ENCODE measurements around the gene PFN4. TPM values are rescaled to one million over a fixed set of nuclear protein-coding genes. Genes with fewer than 3 reads are reported as not detected.
"Not testable (repeated sequence)": the region's sequence is repeated elsewhere in the genome, so short reads cannot be mapped to it uniquely, and the experiment has no call there.

PFN4 gene
- total RNA-seq, 1 donor from 2014 or later: 1.4 TPM

DNA sequence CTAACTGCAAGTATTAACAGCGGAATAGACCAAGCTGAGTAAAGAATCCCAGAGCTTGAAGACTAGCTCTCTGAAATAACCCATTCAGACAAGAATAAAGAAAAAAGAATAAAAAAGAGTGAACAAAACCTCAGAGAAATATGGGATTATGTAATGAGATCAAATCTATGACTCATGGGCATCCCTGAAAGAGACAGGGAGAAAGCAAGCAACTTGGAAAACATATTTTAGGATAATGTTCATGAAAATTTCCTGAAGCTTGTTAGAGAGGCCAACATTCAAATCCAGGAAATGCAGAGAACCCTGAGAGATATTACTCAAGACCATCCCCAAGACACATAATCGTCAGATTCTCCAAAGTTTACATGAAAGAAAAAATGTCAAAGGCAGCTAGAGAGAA lies 17.3 kb downstream of the PFN4 start:
- no peak for DNase-seq (ENCODE audit: low spot score)
- H3K36me3 Mint-ChIP-seq (ENCODE audit: low read depth): peaks cover 10% of the 10 kb centered on the region

GRCh38 chr2:24104906-24105305 lies 18.2 kb downstream of the PFN4 start:
- Mint-ChIP-seq H3K4me1 (ENCODE audit: low read depth) (no peaks in the 10 kb centered on the region), H3K36me3 (ENCODE audit: low read depth) (peaks cover 12% of the 10 kb centered on the region), H3K27me3 (ENCODE audit: low read depth) (no peaks in the 10 kb centered on the region), H3K27ac (ENCODE audit: unreplicated experiment) (no peak overlapping the region), H3K4me3 (ENCODE audit: unreplicated experiment) (no peak overlapping the region), H3K9me3 (ENCODE audit: low read depth) (peaks cover 35% of the 10 kb centered on the region)
- no peak for DNase-seq (ENCODE audit: low spot score)
- no peak for TF ChIP-seq CTCF (IDR thresholded peaks at IDR 0.05)

More for the DNA sequence above, 17.3 kb downstream of the PFN4 start:
- Mint-ChIP-seq H3K4me1 (ENCODE audit: low read depth) (peaks cover 5% of the 10 kb centered on the region), H3K4me3 (ENCODE audit: unreplicated experiment) (no peak overlapping the region), H3K27ac (ENCODE audit: unreplicated experiment) (no peak overlapping the region), H3K27me3 (ENCODE audit: low read depth) (no peaks in the 10 kb centered on the region), H3K9me3 (ENCODE audit: low read depth) (peaks cover 32% of the 10 kb centered on the region)
- no peak for TF ChIP-seq CTCF (IDR thresholded peaks at IDR 0.05)

GRCh38 chr2:24104110-24104650 lies 19.0 kb downstream of the PFN4 start:
- DNase-seq (ENCODE audit: low spot score): no peak
- Mint-ChIP-seq H3K36me3 (ENCODE audit: low read depth) (peaks cover 14% of the 10 kb centered on the region), H3K9me3 (ENCODE audit: low read depth) (peaks cover 35% of the 10 kb centered on the region), H3K4me1 (ENCODE audit: low read depth) (no peaks in the 10 kb centered on the region), H3K4me3 (ENCODE audit: unreplicated experiment) (no peak overlapping the region), H3K27me3 (ENCODE audit: low read depth) (no peaks in the 10 kb centered on the region), H3K27ac (ENCODE audit: unreplicated experiment) (no peak overlapping the region)
- no peak for TF ChIP-seq CTCF (IDR thresholded peaks at IDR 0.05)

DNA sequence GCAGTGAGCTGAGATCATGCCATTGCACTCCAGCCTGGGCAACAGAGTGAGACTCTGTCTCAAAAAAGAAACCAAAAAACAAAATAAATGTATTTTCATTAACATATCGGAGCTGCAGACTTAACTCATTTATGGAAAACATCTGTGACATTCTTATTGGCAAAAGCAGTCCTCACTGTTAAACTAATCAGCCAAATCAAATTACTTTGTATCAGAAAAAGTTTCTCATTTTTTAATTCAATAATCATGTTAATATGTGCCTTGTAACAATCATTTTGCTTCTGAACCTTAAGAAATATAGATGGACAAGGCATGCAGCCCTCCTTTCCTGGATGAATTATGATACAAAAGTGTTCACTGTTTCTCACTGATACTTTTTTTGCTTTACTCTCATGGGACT lies 20.5 kb downstream of the PFN4 start:
- H3K27me3 Mint-ChIP-seq (ENCODE audit: low read depth): no peaks in the 10 kb centered on the region
- no peak for DNase-seq (ENCODE audit: low spot score)
- TF ChIP-seq CTCF (IDR thresholded peaks at IDR 0.05): no peak
- H3K4me3 Mint-ChIP-seq (ENCODE audit: unreplicated experiment): no peak overlapping the region
- H3K36me3 Mint-ChIP-seq (ENCODE audit: low read depth): peaks cover 17% of the 10 kb centered on the region
- H3K4me1 Mint-ChIP-seq (ENCODE audit: low read depth): no peaks in the 10 kb centered on the region
- H3K27ac Mint-ChIP-seq (ENCODE audit: unreplicated experiment): no peak overlapping the region
- peaks cover 39% of the 10 kb centered on the region for H3K9me3 Mint-ChIP-seq (ENCODE audit: low read depth)

GRCh38 chr2:24101992-24102391 lies 21.1 kb downstream of the PFN4 start:
- DNase-seq (ENCODE audit: low spot score): no peak

DNA sequence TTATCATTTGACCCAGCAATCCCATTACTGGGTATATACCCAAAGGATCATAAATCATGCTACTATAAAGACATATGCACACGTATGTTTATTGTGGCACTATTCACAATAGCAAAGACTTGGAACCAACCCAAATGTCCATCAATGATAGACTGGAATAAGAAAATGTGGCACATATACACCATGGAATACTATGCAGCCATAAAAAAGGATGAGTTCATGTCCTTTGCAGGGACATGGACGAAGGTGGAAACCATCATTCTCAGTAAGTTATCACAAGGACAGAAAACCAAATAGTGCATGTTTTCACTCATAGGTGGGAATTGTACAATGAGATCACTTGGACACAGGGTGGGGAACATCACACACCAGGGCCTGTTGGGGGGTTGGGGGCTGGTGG lies 22.4 kb downstream of the PFN4 start:
- H3K4me3 Mint-ChIP-seq (ENCODE audit: unreplicated experiment); H3K27me3 Mint-ChIP-seq (ENCODE audit: low read depth); H3K4me1 Mint-ChIP-seq (ENCODE audit: low read depth); H3K27ac Mint-ChIP-seq (ENCODE audit: unreplicated experiment); DNase-seq (ENCODE audit: low spot score): not testable (repeated sequence)
- Mint-ChIP-seq H3K9me3 (ENCODE audit: low read depth) (peaks cover 32% of the 10 kb centered on the region), H3K36me3 (ENCODE audit: low read depth) (peaks cover 29% of the 10 kb centered on the region)

More at GRCh38 chr2:24101992-24102391, 21.1 kb downstream of the PFN4 start:
- Mint-ChIP-seq H3K36me3 (ENCODE audit: low read depth) (peaks cover 21% of the 10 kb centered on the region), H3K27me3 (ENCODE audit: low read depth) (no peaks in the 10 kb centered on the region), H3K4me1 (ENCODE audit: low read depth) (no peaks in the 10 kb centered on the region), H3K27ac (ENCODE audit: unreplicated experiment) (no peak overlapping the region), H3K4me3 (ENCODE audit: unreplicated experiment) (no peak overlapping the region), H3K9me3 (ENCODE audit: low read depth) (peaks cover 37% of the 10 kb centered on the region)
- no peak for TF ChIP-seq CTCF (IDR thresholded peaks at IDR 0.05)

DNA sequence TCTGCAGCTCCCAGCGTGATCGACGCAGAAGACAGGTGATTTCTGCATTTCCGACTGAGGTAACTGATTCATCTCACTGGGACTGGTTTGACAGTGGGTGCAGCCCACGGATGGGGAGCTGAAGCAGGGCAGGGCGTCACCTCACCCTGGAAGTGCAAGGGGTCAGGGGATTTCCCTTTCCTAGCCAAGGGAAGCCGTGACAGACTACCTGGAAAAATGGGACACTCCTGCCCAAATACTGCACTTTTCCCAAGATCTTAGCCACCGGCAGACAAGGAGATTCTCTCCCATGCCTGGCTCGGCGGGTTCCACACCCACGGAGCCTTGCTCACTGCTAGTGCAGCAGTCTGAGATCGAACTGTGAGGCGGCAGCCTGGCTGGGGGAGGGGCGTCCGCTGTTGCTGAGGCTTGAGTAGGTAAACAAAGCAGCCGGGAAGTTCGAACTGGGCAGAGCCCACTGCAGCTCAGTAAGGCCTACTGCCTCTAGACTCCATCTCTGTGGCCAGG lies 27.9 kb downstream of the PFN4 start:
- H3K27ac Mint-ChIP-seq (ENCODE audit: unreplicated experiment); H3K4me3 Mint-ChIP-seq (ENCODE audit: unreplicated experiment); H3K27me3 Mint-ChIP-seq (ENCODE audit: low read depth); DNase-seq (ENCODE audit: low spot score); H3K4me1 Mint-ChIP-seq (ENCODE audit: low read depth): not testable (repeated sequence)
- H3K36me3 Mint-ChIP-seq (ENCODE audit: low read depth): peaks cover 24% of the 10 kb centered on the region
- peaks cover 22% of the 10 kb centered on the region for H3K9me3 Mint-ChIP-seq (ENCODE audit: low read depth)

DNA sequence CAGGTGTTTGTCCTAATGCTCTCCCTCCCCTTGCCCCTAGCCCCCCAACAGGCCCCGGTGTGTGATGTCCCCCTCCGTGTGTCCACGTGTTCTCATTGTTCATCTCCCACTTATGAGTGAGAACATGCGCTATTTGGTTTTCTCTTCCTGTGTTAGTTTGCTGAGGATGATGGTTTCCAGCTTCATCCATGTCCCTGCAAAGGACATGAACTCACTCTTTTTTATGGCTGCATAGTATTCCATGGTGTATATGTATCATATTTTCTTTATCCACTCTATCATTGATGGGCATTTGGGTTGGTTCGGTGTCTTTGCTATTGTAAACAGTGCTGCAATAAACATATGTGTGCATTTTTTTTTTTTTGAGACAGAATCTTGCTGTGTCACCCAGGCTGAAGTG lies 29.9 kb downstream of the PFN4 start:
- not testable (repeated sequence) for H3K27ac Mint-ChIP-seq (ENCODE audit: unreplicated experiment); H3K4me3 Mint-ChIP-seq (ENCODE audit: unreplicated experiment); H3K27me3 Mint-ChIP-seq (ENCODE audit: low read depth); DNase-seq (ENCODE audit: low spot score); H3K4me1 Mint-ChIP-seq (ENCODE audit: low read depth)
- Mint-ChIP-seq H3K9me3 (ENCODE audit: low read depth) (peaks cover 12% of the 10 kb centered on the region), H3K36me3 (ENCODE audit: low read depth) (peaks cover 24% of the 10 kb centered on the region)

Measured in chondrocyte (in vitro differentiated cells).